GM21390 (cell line): ENCODE measurements around the gene CPB1.

Experiments used
- ATAC-seq: cut with Tn5 transposase; IDR thresholded peaks from one replicate; pipeline ENCODE4 v1.9.1; 2021; ENCODE audit not compliant: unreplicated experiment

The CPB1 gene

GRCh38 chr3:148881286-148881685 lies 53.7 kb downstream of the CPB1 start:
- no peak for ATAC-seq

DNA sequence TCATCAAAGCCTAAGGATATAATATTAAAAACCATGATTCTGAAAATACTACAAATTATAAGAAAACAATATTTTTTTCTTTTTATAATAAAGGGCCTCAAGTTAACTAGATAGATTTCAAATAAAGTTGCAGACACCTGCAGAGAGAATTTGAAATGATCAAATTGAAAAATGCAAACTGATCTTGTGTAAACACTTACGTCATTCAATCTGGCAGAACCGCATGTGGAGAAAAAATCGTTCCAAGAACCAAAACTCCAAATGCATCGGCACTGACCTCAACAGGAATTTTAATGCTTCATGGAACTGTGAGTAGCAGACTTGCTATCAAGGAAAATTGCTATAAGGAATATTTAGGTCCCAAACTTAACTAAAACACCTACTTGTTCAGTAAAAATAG lies 54.7 kb downstream of the CPB1 start:
- ATAC-seq: no peak

DNA sequence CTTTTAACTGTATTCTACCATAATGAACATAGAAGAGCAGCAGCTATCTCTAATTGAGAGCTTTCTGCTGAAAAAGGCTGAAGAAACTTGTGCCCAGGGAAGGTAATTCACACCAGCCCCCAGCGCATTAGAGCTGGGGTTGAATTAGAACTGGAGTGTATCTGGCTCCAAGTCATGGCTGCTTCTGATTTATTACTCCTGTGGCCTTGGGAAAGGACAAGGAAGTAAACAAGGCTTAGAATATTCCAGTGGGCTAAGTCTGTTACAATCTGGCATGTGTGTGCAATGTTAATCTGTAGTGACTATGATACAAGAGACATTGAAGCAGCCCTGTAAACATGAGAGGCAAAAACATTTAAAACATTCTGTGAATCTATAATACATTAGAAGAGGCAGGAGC lies 55.6 kb downstream of the CPB1 start:
- ATAC-seq: no peak

GRCh38 chr3:148884261-148884660 lies 56.6 kb downstream of the CPB1 start:
- no peak for ATAC-seq

GRCh38 chr3:148889828-148890227 lies 62.2 kb downstream of the CPB1 start:
- no peak for ATAC-seq

DNA sequence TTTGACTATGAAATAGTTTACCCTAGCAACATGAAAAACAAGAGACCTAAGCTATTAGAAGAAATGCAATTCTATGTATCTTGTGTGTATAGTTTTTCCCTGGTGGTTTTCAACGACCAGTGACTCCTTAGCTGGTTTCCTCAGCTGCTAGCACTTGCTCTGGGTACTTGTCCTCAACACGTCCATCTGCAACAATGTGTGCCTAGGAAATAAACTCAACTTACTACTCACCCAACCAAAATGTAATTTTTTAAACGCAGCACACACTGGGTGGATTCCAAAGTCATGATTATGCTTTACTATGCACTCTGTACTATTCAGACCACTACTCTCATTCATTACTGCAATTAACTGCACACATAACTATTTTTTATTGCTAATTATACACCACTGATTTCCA lies 68.5 kb downstream of the CPB1 start:
- ATAC-seq: no peak

- ATAC-seq: no peak
Measured at GRCh38 chr3:148901987-148902791, 74.6 kb downstream of the CPB1 start.

DNA sequence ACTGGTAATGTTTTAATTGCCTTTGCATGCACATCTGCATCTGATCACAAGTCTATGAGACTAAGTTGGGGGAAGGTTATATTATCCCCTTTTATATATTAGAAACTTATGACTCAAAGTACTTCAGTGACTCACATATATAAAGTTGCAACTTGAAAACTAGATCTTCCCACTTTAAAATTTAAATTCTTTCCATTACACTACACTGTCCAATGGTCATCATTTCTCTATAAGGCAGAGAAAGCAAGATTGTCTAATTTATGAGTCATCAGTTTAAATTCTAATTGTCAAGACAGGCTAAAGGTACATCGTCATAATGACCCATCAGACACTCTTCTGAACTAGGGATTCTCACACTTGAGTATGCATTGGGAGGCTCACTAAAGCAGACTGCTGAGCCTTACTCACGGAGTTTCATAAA lies 75.4 kb downstream of the CPB1 start:
- ATAC-seq: no peak

DNA sequence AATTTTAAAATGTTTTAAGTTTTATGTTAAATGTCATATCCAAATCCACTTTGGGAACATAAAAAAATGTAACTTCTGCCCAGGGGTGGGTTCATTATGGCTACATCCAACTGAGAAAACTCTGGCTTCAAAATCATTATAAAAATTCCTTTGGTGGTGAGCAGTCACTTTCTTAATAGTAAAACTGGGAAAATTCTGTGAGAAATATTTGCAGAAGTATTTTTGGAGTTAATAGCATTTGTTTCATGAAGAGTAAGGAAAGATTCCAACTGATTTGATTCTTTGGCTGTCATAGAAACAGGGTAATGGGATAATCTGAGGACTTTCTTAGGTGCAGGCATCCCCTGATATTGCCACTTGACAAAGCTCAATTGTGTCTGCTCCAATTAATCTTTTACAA lies 76.3 kb downstream of the CPB1 start:
- no peak for ATAC-seq

- no peak for ATAC-seq
Measured at GRCh38 chr3:148906667-148907066, 79.1 kb downstream of the CPB1 start.
